Endothelial cell of umbilical vein (primary cell): ENCODE results near the gene CC2D2A. TPM values are rescaled to one million over a fixed set of nuclear protein-coding genes. Genes with fewer than 3 reads are reported as not detected.

Experiments used
- BruUV-seq: library from RNA; stranded (reverse); fragments of 400-500 nt; replicated peaks from 2 replicates; lab custom pipeline; 2021; lab: Mats Ljungman, UMichigan
- CTCF ChIA-PET: fragments of 300-600, 350-600 bp; sonication (Branson Sonifier 250); formaldehyde crosslinking; loops from one replicate; lab custom pipeline; 2021; ENCODE audit warnings: antibody characterized with exemption, inconsistent platforms; lab: Charles Lee
- POLR2A ChIA-PET: fragments of 300-600, 350-600 bp; sonication (Branson Sonifier 250); formaldehyde crosslinking; loops from one replicate; lab custom pipeline; 2021; ENCODE audit warnings: antibody characterized with exemption, inconsistent platforms; lab: Charles Lee
- DNase-seq: peaks from one replicate; pipeline ENCODE4 v3.0.0-alpha.2; 2011; ENCODE audit warnings: low read depth, low spot score
- FAIRE-seq: peaks from 2 replicates; lab custom pipeline; 2011; peaks lifted over from hg19 to GRCh38; lab: Jason Lieb, UNC
- H2AFZ ChIP-seq: 2 replicates; pipeline ENCODE4 v1.6.0; 2012; ENCODE audit warnings: low read depth, low read length, control low read depth, inconsistent platforms
- H3K27ac ChIP-seq: 2 replicates; pipeline ENCODE4 v1.5.1; 2011; ENCODE audit warnings: low read depth, mild to moderate bottlenecking, control low read depth, low read length, moderate library complexity; ENCODE audit not compliant: insufficient read depth
- H3K27me3 ChIP-seq, 2 experiments: 2 replicates each; pipeline versions ENCODE4 v1.6.0 to v1.6.1; 2011; ENCODE audit warnings: low read length in 2 of 2, mixed read lengths in 1 of 2; ENCODE audit not compliant: control insufficient read depth in 2 of 2, insufficient read depth in 2 of 2
- H3K36me3 ChIP-seq, 2 experiments: 2 replicates in 1 of 2; 3 replicates in 1 of 2; pipeline ENCODE4 v1.5.1; 2011; ENCODE audit warnings: low read length in 2 of 2, mild to moderate bottlenecking in 1 of 2, moderate library complexity in 1 of 2; ENCODE audit not compliant: control insufficient read depth in 2 of 2, insufficient read depth in 2 of 2; ENCODE audit errors: extremely low read depth in 1 of 2
- H3K4me1 ChIP-seq: 3 replicates; pipeline ENCODE4 v1.5.1; 2011; ENCODE audit warnings: mild to moderate bottlenecking, low read length; ENCODE audit not compliant: control insufficient read depth, insufficient read depth; ENCODE audit errors: extremely low read depth
- H3K4me2 ChIP-seq: 2 replicates; pipeline ENCODE4 v1.6.1; 2011; ENCODE audit warnings: low read length, control low read depth, mixed read lengths; ENCODE audit not compliant: insufficient read depth
- H3K4me3 ChIP-seq, 3 experiments: fragments of 200-600 bp in 1 of 3; sonication (generic), shearing (Covaris generic) in 1 of 3; replicated peaks in 1 of 3; 2 replicates each; pipeline ENCODE4 v1.5.1; 2011 to 2016; ENCODE audit warnings: control low read depth in 3 of 3, low read length in 3 of 3, mild to moderate bottlenecking in 2 of 3, inconsistent platforms in 1 of 3, low read depth in 1 of 3, moderate library complexity in 1 of 3; ENCODE audit not compliant: insufficient read depth in 1 of 3
- H3K79me2 ChIP-seq: 2 replicates; pipeline ENCODE4 v1.6.0; 2012; ENCODE audit warnings: low read length, inconsistent platforms; ENCODE audit not compliant: control insufficient read depth, insufficient read depth
- H3K9ac ChIP-seq: replicated peaks from 2 replicates; pipeline ENCODE3; 2011; ENCODE audit warnings: low read length, control low read depth; ENCODE audit not compliant: insufficient read depth; ENCODE audit errors: extremely low read depth
- H3K9me1 ChIP-seq: replicated peaks from 3 replicates; pipeline ENCODE4 v1.6.0; 2011; ENCODE audit warnings: mild to moderate bottlenecking, low read length; ENCODE audit not compliant: control insufficient read depth, insufficient read depth; ENCODE audit errors: extremely low read depth
- H3K9me3 ChIP-seq: replicated peaks from 2 replicates; pipeline ENCODE4 v1.5.1; 2012; ENCODE audit warnings: low read length, inconsistent platforms; ENCODE audit not compliant: control insufficient read depth, insufficient read depth
- H4K20me1 ChIP-seq: replicated peaks from 2 replicates; pipeline ENCODE3; 2011; ENCODE audit warnings: mild to moderate bottlenecking, low read length; ENCODE audit not compliant: control insufficient read depth, insufficient read depth; ENCODE audit errors: extremely low read depth
- EZH2 ChIP-seq: IDR thresholded peaks from 2 replicates; pipeline ENCODE4 v1.6.1; 2012; ENCODE audit warnings: borderline replicate concordance, low read depth, mild to moderate bottlenecking, moderate library complexity, low read length, inconsistent platforms; ENCODE audit not compliant: severe bottlenecking
- FOS ChIP-seq: IDR thresholded peaks from 2 replicates; pipeline ENCODE4 v1.6.1; 2011; ENCODE audit warnings: mild to moderate bottlenecking, low read length, moderate library complexity, borderline replicate concordance; ENCODE audit not compliant: insufficient read depth
- GATA2 ChIP-seq: IDR thresholded peaks from 2 replicates; pipeline ENCODE4 v1.7.0; 2011; ENCODE audit warnings: low read depth, mild to moderate bottlenecking, moderate library complexity, mixed read lengths, low read length; ENCODE audit not compliant: insufficient read length, insufficient read depth
- JUN ChIP-seq: IDR thresholded peaks from 2 replicates; pipeline ENCODE4 v1.6.1; 2011; ENCODE audit warnings: borderline replicate concordance, low read depth; ENCODE audit not compliant: insufficient read length, insufficient read depth
- MAX ChIP-seq: IDR thresholded peaks from 2 replicates; pipeline ENCODE4 v1.6.1; 2011; ENCODE audit not compliant: insufficient read depth, insufficient read length
- POLR2A ChIP-seq: IDR thresholded peaks from 2 replicates; pipeline ENCODE4 v1.6.1; 2012; ENCODE audit warnings: low read depth, mild to moderate bottlenecking, control low read depth, low read length
- POLR2AphosphoS5 ChIP-seq: IDR thresholded peaks from 2 replicates; pipeline ENCODE4 v1.6.1; 2012; ENCODE audit warnings: low read depth, mild to moderate bottlenecking, control low read depth, low read length, moderate library complexity; ENCODE audit not compliant: insufficient read depth
- dilution Hi-C: fragments of 300-500 bp; cut with MboI; formaldehyde crosslinking; loops from one replicate; pipeline ENCODE4 v1.15.0; 2019; ENCODE audit warnings: low sequenced_read_pairs; ENCODE audit not compliant: extremely low pct_ligation_motif_present
- intact Hi-C: fragments of 100-400 bp; cut with micrococcal nuclease; formaldehyde crosslinking; loops from one replicate; pipeline ENCODE4 v1.10.0; 2022
- polyA plus RNA-seq, 4 experiments: library from polyadenylated mRNA; depleted of rRNA in 3 of 4; stranded (reverse) in 3 of 4; unstranded in 1 of 4; fragments of >200 nt; gene quantifications; 2 replicates each; pipeline versions ENCODE4 v1.2.1 to v1.2.3, GENCODE V29; 2011 to 2012; ENCODE audit warnings: missing spikeins in 1 of 4
- total RNA-seq: library from RNA; stranded (reverse); gene quantifications from 2 replicates; pipeline ENCODE4 v1.2.3, GENCODE V29; 2021
- TF ChIP-seq, protein P1 (sequence below), 2 donors: IDR thresholded peaks; 1 replicate in 1 of 2; 2 replicates in 1 of 2; pipeline ENCODE4 v1.5.1; 2011; ENCODE audit warnings: low read length in 2 of 2, mild to moderate bottlenecking in 2 of 2, moderate library complexity in 2 of 2, control low read depth in 1 of 2, inconsistent platforms in 1 of 2, low read depth in 1 of 2; ENCODE audit not compliant: insufficient read depth in 1 of 2; ENCODE audit errors: extremely low read depth in 1 of 2

Gene CC2D2A
- total and polyA plus RNA-seq, 2 donors (not counting 3 experiments of a cell fraction or from before 2014, with no cell fraction given), result 10.2 to 22.4 TPM

DNA sequence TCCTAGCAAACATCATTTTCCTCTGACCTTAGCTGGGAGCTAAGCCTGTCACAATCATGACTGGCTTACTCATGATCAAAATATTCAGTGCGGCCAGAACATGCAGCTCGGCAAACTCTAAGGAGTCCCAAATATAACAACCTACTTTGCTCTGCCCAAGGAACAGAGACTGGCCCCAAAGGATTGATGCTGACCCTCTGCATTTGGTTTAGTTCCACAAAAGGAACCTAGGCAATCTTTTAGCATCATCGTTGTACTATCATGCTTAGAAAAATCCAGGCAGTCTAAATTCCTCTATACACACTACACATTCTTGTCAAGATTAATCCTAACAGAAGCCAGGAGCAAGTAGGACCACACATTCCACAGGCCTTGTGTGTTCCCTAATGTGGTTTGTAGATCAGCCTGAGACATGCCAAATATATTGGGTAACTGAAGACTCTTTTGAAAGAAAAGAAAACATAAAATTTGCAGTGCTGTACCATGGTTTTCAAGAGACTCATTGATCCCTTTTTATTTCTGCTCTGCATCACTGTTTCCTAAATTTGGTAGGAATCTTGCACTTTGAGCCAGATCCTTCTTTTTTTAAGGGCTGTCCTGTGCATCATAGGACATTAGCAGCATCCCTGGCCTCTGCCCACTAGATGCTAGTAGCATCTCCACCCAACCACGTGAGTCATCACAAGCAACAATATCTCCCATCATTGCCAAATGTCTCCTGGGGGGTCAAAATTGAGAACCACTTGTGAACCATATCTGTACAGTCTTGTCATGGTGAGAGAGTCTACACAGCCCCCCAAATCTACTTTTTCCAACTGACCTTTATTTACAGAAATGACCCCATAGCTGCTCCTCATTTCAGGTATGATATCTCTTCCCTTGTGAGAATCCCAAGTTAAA, 17.6 kb upstream of the CC2D2A start:
- H2AFZ ChIP-seq, result no peak overlapping the region
- no peak overlapping the region for H3K4me2 ChIP-seq
- H3K36me3 ChIP-seq, result no peaks in the 10 kb centered on the region
- peak; percentile 8 for FAIRE-seq
- H3K4me3 ChIP-seq, result no peak overlapping the region
- no peaks in the 10 kb centered on the region for H4K20me1 ChIP-seq
- peaks cover 0 to 2% of the 10 kb centered on the region in 2 experiments for H3K27me3 ChIP-seq
- H3K9me3 ChIP-seq, result no peaks in the 10 kb centered on the region
- peaks cover 4% of the 10 kb centered on the region for H3K4me1 ChIP-seq
- intact Hi-C loops, result loop anchor here (10.0 kb wide), 1 partner anchor 447 kb away; the partner anchor contains the start of gene CPEB2
- TF ChIP-seq FOS (no peak), MAX (no peak), GATA2 (no peak), EZH2 (no peak), POLR2A (no peak), JUN (no peak), POLR2AphosphoS5 (no peak)
- TF ChIP-seq, protein P1, sequence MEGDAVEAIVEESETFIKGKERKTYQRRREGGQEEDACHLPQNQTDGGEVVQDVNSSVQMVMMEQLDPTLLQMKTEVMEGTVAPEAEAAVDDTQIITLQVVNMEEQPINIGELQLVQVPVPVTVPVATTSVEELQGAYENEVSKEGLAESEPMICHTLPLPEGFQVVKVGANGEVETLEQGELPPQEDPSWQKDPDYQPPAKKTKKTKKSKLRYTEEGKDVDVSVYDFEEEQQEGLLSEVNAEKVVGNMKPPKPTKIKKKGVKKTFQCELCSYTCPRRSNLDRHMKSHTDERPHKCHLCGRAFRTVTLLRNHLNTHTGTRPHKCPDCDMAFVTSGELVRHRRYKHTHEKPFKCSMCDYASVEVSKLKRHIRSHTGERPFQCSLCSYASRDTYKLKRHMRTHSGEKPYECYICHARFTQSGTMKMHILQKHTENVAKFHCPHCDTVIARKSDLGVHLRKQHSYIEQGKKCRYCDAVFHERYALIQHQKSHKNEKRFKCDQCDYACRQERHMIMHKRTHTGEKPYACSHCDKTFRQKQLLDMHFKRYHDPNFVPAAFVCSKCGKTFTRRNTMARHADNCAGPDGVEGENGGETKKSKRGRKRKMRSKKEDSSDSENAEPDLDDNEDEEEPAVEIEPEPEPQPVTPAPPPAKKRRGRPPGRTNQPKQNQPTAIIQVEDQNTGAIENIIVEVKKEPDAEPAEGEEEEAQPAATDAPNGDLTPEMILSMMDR (IDR thresholded peaks at IDR 0.05; ENCODE audit: extremely low read depth in 1 of 2, insufficient read depth in 1 of 2, low read depth in 1 of 2, low read length in 2 of 2), result no peak
- CTCF ChIA-PET, result interaction anchor here (1.1 kb wide), 1 partner anchor 1798 kb away, joined by 5 read pairs; no protein-coding TSS in a partner anchor
- DNase-seq, result no peak
- dilution Hi-C loops, result no loop called here
- no TSS peak for BruUV-seq
- H3K9ac ChIP-seq, result no peak overlapping the region
- no peaks in the 10 kb centered on the region for H3K79me2 ChIP-seq
- POLR2A ChIA-PET, result no interaction called here
- no peaks in the 10 kb centered on the region for H3K9me1 ChIP-seq
- H3K27ac ChIP-seq, result no peak overlapping the region
